ENCODE results near the gene FMN2. TPM values are rescaled to one million over a fixed set of nuclear protein-coding genes. Genes with fewer than 3 reads are reported as not detected.

FMN2 gene
- total RNA-seq, 2 donors from 2014 or later = 0.26 to 0.33 TPM

- 64 to 70% methylated on average over 15 to 16 of the region's 16 CpGs for WGBS, 2 donors
Observed at GRCh38 chr1:240116831-240117769, 25.4 kb downstream of the FMN2 start.

GRCh38 chr1:240117930-240118329 is 26.2 kb downstream of the FMN2 start:
- no peak overlapping the region for H3K27ac ChIP-seq
- H3K36me3 ChIP-seq (replicated peaks in 1 of 2; ENCODE audit: insufficient read depth in 1 of 2, low read depth in 2 of 2) = no peaks in the 10 kb centered on the region
- DNase-seq (no peak), ATAC-seq (no peak)
- no peak overlapping the region for H3K4me3 ChIP-seq
- TF ChIP-seq CTCF (IDR thresholded peaks at IDR 0.05) (no peak), POLR2A (IDR thresholded peaks at IDR 0.05) (no peak)
- no peaks in the 10 kb centered on the region for H3K9me3 ChIP-seq
- peaks cover 0 to 3% of the 10 kb centered on the region in 2 donors for H3K27me3 ChIP-seq
- intact Hi-C loops (cut with DNase I) = no loop called here
- H3K4me1 ChIP-seq = peaks cover 4% of the 10 kb centered on the region
- 45 to 72% methylated on average over 3 of the region's 3 CpGs for WGBS, 2 donors

More at GRCh38 chr1:240116831-240117769, 25.4 kb downstream of the FMN2 start:
- Histone ChIP-seq H3K27ac (no peak overlapping the region), H3K36me3 (replicated peaks in 1 of 2; ENCODE audit: insufficient read depth in 1 of 2, low read depth in 2 of 2) (no peaks in the 10 kb centered on the region), H3K4me3 (no peak overlapping the region), H3K9me3 (no peaks in the 10 kb centered on the region), H3K27me3 (peaks cover 0 to 3% of the 10 kb centered on the region in 2 donors), H3K4me1 (no peaks in the 10 kb centered on the region)
- intact Hi-C loops (cut with DNase I) = no loop called here
- DNase-seq (no peak), ATAC-seq (no peak)
- TF ChIP-seq CTCF (IDR thresholded peaks at IDR 0.05) (no peak), POLR2A (IDR thresholded peaks at IDR 0.05) (no peak)

GRCh38 chr1:240122639-240123613 is 31.2 kb downstream of the FMN2 start:
- WGBS, 2 donors = 19% methylated on average over 18 to 20 of the region's 20 CpGs
- intact Hi-C loops (cut with DNase I) = no loop called here
- H3K9me3 ChIP-seq = no peaks in the 10 kb centered on the region
- peaks cover 6% of the 10 kb centered on the region for H3K4me1 ChIP-seq
- ATAC-seq = peak; percentile 88
- TF ChIP-seq POLR2A (IDR thresholded peaks at IDR 0.05) (peak in 2 of 3 donors; percentile 25 to 37), CTCF (IDR thresholded peaks at IDR 0.05) (no peak)
- peak overlapping the region in 1 of 4 donors; percentile 1 for H3K27ac ChIP-seq
- no peak overlapping the region for H3K4me3 ChIP-seq
- no peaks in the 10 kb centered on the region for H3K36me3 ChIP-seq (replicated peaks in 1 of 2; ENCODE audit: insufficient read depth in 1 of 2, low read depth in 2 of 2)
- peak; percentile 48 to 70 (median 66) for DNase-seq
- no peaks in the 10 kb centered on the region for H3K27me3 ChIP-seq

GRCh38 chr1:240126821-240127220 is 35.1 kb downstream of the FMN2 start:
- H3K36me3 ChIP-seq (replicated peaks in 1 of 2; ENCODE audit: insufficient read depth in 1 of 2, low read depth in 2 of 2) = no peaks in the 10 kb centered on the region
- no peaks in the 10 kb centered on the region for H3K27me3 ChIP-seq
- WGBS, 2 donors = 81 to 85% methylated on average over 6 of the region's 6 CpGs
- no peak for ATAC-seq
- H3K4me3 ChIP-seq = no peak overlapping the region
- H3K9me3 ChIP-seq = no peaks in the 10 kb centered on the region
- no peak overlapping the region for H3K27ac ChIP-seq
- intact Hi-C loops (cut with DNase I) = no loop called here
- no peak for DNase-seq
- peaks cover 6% of the 10 kb centered on the region for H3K4me1 ChIP-seq
- TF ChIP-seq CTCF (IDR thresholded peaks at IDR 0.05) = no peak
- TF ChIP-seq POLR2A (IDR thresholded peaks at IDR 0.05) = no peak

Data from body of pancreas (tissue), 4 donors.